Measurements from ENCODE around the gene VASH2. TPM values are rescaled to one million over a fixed set of nuclear protein-coding genes. Genes with fewer than 3 reads are reported as not detected.
A peak's percentile ranks its signal among the peaks of the same experiment; 100 is the strongest.

The VASH2 gene
- total and polyA plus RNA-seq, 2 donors (not counting 1 experiment from before 2014, with no cell fraction given), result 0.17 to 0.22 TPM

GRCh38 chr1:212951126-212951946, 995 bp downstream of the VASH2 start:
- H3K4me1 ChIP-seq (ENCODE audit: control insufficient read depth, extremely low read depth, insufficient read depth, low read length), result peaks cover 2% of the 10 kb centered on the region
- TF ChIP-seq CTCF (conservative IDR thresholded peaks at IDR 0.05 in 1 of 2, IDR thresholded peaks at IDR 0.05 in 1 of 2; ENCODE audit: low read depth in 1 of 2, low read length in 2 of 2) (no peak), EZH2 (IDR thresholded peaks at IDR 0.05; ENCODE audit: low read length, missing control alignments) (peak; percentile 74)
- peak overlapping the region; percentile 86 for H3K4me2 ChIP-seq (ENCODE audit: extremely low read depth, insufficient read depth, low read length)
- H4K20me1 ChIP-seq (ENCODE audit: control insufficient read depth, extremely low read depth, insufficient read depth, low read length), result no peaks in the 10 kb centered on the region
- peak in 1 of 2 donors; percentile 13 for DNase-seq (ENCODE audit: low read depth in 2 of 2)
- H3K27ac ChIP-seq (ENCODE audit: insufficient read depth, low read length), result no peak overlapping the region
- H2AFZ ChIP-seq (ENCODE audit: low read length), result peak overlapping the region; percentile 5
- H3K36me3 ChIP-seq (ENCODE audit: control insufficient read depth, insufficient read depth, low read length), result no peaks in the 10 kb centered on the region
- no peaks in the 10 kb centered on the region for H3K9me3 ChIP-seq (ENCODE audit: control insufficient read depth, insufficient read depth, low read depth, low read length)
- peaks cover 51% of the 10 kb centered on the region for H3K27me3 ChIP-seq (ENCODE audit: control insufficient read depth, insufficient read depth, low read length)
- H3K9ac ChIP-seq (ENCODE audit: insufficient read depth, low read length), result no peak overlapping the region
- H3K4me3 ChIP-seq (replicated peaks in 1 of 4; ENCODE audit: control extremely low read depth in 1 of 4, insufficient read depth in 1 of 4, low read depth in 3 of 4, low read length in 4 of 4), result peak overlapping the region; percentile 26 to 72 (median 57)
- no peaks in the 10 kb centered on the region for H3K79me2 ChIP-seq (ENCODE audit: control insufficient read depth, insufficient read depth, low read length)

- Histone ChIP-seq H2AFZ (ENCODE audit: low read length) (no peak overlapping the region), H3K79me2 (ENCODE audit: control insufficient read depth, insufficient read depth, low read length) (no peaks in the 10 kb centered on the region), H3K27ac (ENCODE audit: insufficient read depth, low read length) (no peak overlapping the region), H4K20me1 (ENCODE audit: control insufficient read depth, extremely low read depth, insufficient read depth, low read length) (no peaks in the 10 kb centered on the region), H3K9me3 (ENCODE audit: control insufficient read depth, insufficient read depth, low read depth, low read length) (no peaks in the 10 kb centered on the region), H3K9ac (ENCODE audit: insufficient read depth, low read length) (no peak overlapping the region), H3K4me1 (ENCODE audit: control insufficient read depth, extremely low read depth, insufficient read depth, low read length) (peaks cover 2% of the 10 kb centered on the region), H3K4me2 (ENCODE audit: extremely low read depth, insufficient read depth, low read length) (no peak overlapping the region), H3K27me3 (ENCODE audit: control insufficient read depth, insufficient read depth, low read length) (peaks cover 51% of the 10 kb centered on the region), H3K4me3 (replicated peaks in 1 of 4; ENCODE audit: control extremely low read depth in 1 of 4, insufficient read depth in 1 of 4, low read depth in 3 of 4, low read length in 4 of 4) (peak overlapping the region in 1 of 4 experiments; percentile 26), H3K36me3 (ENCODE audit: control insufficient read depth, insufficient read depth, low read length) (no peaks in the 10 kb centered on the region)
- peak; percentile 33 for TF ChIP-seq EZH2 (IDR thresholded peaks at IDR 0.05; ENCODE audit: low read length, missing control alignments)
- TF ChIP-seq CTCF (conservative IDR thresholded peaks at IDR 0.05 in 1 of 2, IDR thresholded peaks at IDR 0.05 in 1 of 2; ENCODE audit: low read depth in 1 of 2, low read length in 2 of 2), result no peak
- peak in 1 of 2 donors; percentile 17 for DNase-seq (ENCODE audit: low read depth in 2 of 2)
Observed at GRCh38 chr1:212951947-212952640, 1.8 kb downstream of the VASH2 start.

- Histone ChIP-seq H3K79me2 (ENCODE audit: control insufficient read depth, insufficient read depth, low read length) (no peaks in the 10 kb centered on the region), H3K9ac (ENCODE audit: insufficient read depth, low read length) (no peak overlapping the region), H4K20me1 (ENCODE audit: control insufficient read depth, extremely low read depth, insufficient read depth, low read length) (no peaks in the 10 kb centered on the region), H3K27me3 (ENCODE audit: control insufficient read depth, insufficient read depth, low read length) (peaks cover 51% of the 10 kb centered on the region), H3K27ac (ENCODE audit: insufficient read depth, low read length) (no peak overlapping the region), H3K9me3 (ENCODE audit: control insufficient read depth, insufficient read depth, low read depth, low read length) (no peaks in the 10 kb centered on the region), H2AFZ (ENCODE audit: low read length) (no peak overlapping the region), H3K4me1 (ENCODE audit: control insufficient read depth, extremely low read depth, insufficient read depth, low read length) (peaks cover 2% of the 10 kb centered on the region), H3K4me2 (ENCODE audit: extremely low read depth, insufficient read depth, low read length) (no peak overlapping the region), H3K36me3 (ENCODE audit: control insufficient read depth, insufficient read depth, low read length) (no peaks in the 10 kb centered on the region), H3K4me3 (replicated peaks in 1 of 4; ENCODE audit: control extremely low read depth in 1 of 4, insufficient read depth in 1 of 4, low read depth in 3 of 4, low read length in 4 of 4) (no peak overlapping the region)
- TF ChIP-seq EZH2 (IDR thresholded peaks at IDR 0.05; ENCODE audit: low read length, missing control alignments) (peak; percentile 33), CTCF (conservative IDR thresholded peaks at IDR 0.05 in 1 of 2, IDR thresholded peaks at IDR 0.05 in 1 of 2; ENCODE audit: low read depth in 1 of 2, low read length in 2 of 2) (no peak)
- no peak for DNase-seq (ENCODE audit: low read depth in 2 of 2)
Observed at GRCh38 chr1:212952641-212952976, 2.3 kb downstream of the VASH2 start.

Data from fibroblast of lung (primary cell).